IMR-90 (cell line): Measurements from ENCODE around the gene MEF2D. TPM values are rescaled to one million over a fixed set of nuclear protein-coding genes. Genes with fewer than 3 reads are reported as not detected.

Source experiments
- ATAC-seq: fragments of 200-7000 bp; cut with Tn5 transposase; 2 replicates; pipeline ENCODE4 v1.9.1; 2020; ENCODE audit warnings: low read depth, mild to moderate bottlenecking, moderate library complexity
- BruUV-seq: library from RNA; stranded (reverse); fragments of 400-500 nt; replicated peaks from 2 replicates; lab custom pipeline; 2021; lab: Mats Ljungman, UMichigan
- CTCF ChIA-PET: fragments of 300-600 bp; formaldehyde crosslinking; extraction: SDS; loops from one replicate; lab custom pipeline; 2021; ENCODE audit warnings: antibody characterized with exemption; lab: Yijun Ruan, JAX
- POLR2A ChIA-PET: fragments of 300-600 bp; sonication (Branson Sonifier 250); formaldehyde crosslinking; loops from one replicate; lab custom pipeline; 2022; ENCODE audit warnings: antibody characterized with exemption; ENCODE audit not compliant: unreplicated experiment; lab: Charles Lee
- DNase-seq: peaks from one replicate; pipeline ENCODE4 v3.0.0; 2013
- H2AFZ ChIP-seq: replicated peaks from 2 replicates; pipeline ENCODE3; 2013; ENCODE audit warnings: low read length, mild to moderate bottlenecking; ENCODE audit not compliant: poor library complexity
- H2AK5ac ChIP-seq: 2 replicates; pipeline ENCODE4 v1.6.1; 2013; ENCODE audit warnings: low read depth, low read length, inconsistent platforms
- H2AK9ac ChIP-seq: replicated peaks from 2 replicates; pipeline ENCODE3; 2013; ENCODE audit warnings: mild to moderate bottlenecking, low read depth, low read length, moderate library complexity; ENCODE audit not compliant: poor library complexity
- H2BK120ac ChIP-seq: 2 replicates; pipeline ENCODE4 v1.6.1; 2013; ENCODE audit warnings: low read depth, low read length, inconsistent platforms
- H2BK15ac ChIP-seq: 3 replicates; pipeline ENCODE4 v1.6.1; 2013; ENCODE audit warnings: low read depth, low read length, inconsistent platforms
- H2BK20ac ChIP-seq: 2 replicates; pipeline ENCODE4 v1.6.1; 2013; ENCODE audit warnings: low read depth, mild to moderate bottlenecking, inconsistent platforms, low read length, moderate library complexity
- H2BK5ac ChIP-seq: 2 replicates; pipeline ENCODE4 v1.6.1; 2013; ENCODE audit warnings: mild to moderate bottlenecking, low read depth, low read length, inconsistent platforms; ENCODE audit not compliant: poor library complexity, severe bottlenecking
- H3K14ac ChIP-seq: replicated peaks from 2 replicates; pipeline ENCODE4 v1.6.1; 2013; ENCODE audit warnings: low read depth, low read length, inconsistent platforms
- H3K18ac ChIP-seq: 2 replicates; pipeline ENCODE4 v1.6.1; 2013; ENCODE audit warnings: low read depth, low read length, control low read depth
- H3K23ac ChIP-seq: 2 replicates; pipeline ENCODE4 v1.6.1; 2013; ENCODE audit warnings: low read depth, low read length, inconsistent platforms
- H3K27ac ChIP-seq: 2 replicates; pipeline ENCODE4 v1.5.1; 2013; ENCODE audit warnings: mild to moderate bottlenecking, control low read depth, low read length; ENCODE audit not compliant: insufficient read depth
- H3K27me3 ChIP-seq: 2 replicates; pipeline ENCODE4 v1.6.1; 2013; ENCODE audit warnings: low read length; ENCODE audit not compliant: control insufficient read depth, insufficient read depth
- H3K36me3 ChIP-seq: 2 replicates; pipeline ENCODE4 v1.6.1; 2013; ENCODE audit warnings: low read length, mixed read lengths; ENCODE audit not compliant: control insufficient read depth, insufficient read depth
- H3K4ac ChIP-seq: 2 replicates; pipeline ENCODE4 v1.6.1; 2013; ENCODE audit warnings: low read depth, low read length, inconsistent platforms
- H3K4me1 ChIP-seq: 2 replicates; pipeline ENCODE4 v1.6.1; 2013; ENCODE audit warnings: low read length, mixed read lengths; ENCODE audit not compliant: control insufficient read depth, insufficient read depth
- H3K4me2 ChIP-seq: 2 replicates; pipeline ENCODE4 v1.6.1; 2013; ENCODE audit warnings: low read depth, mild to moderate bottlenecking, control low read depth, low read length, moderate library complexity
- H3K4me3 ChIP-seq: 2 replicates; pipeline ENCODE4 v1.5.1; 2013; ENCODE audit warnings: low read depth, mild to moderate bottlenecking, control low read depth, low read length, moderate library complexity; ENCODE audit not compliant: insufficient read depth
- H3K56ac ChIP-seq: 2 replicates; pipeline ENCODE4 v1.6.1; 2013; ENCODE audit warnings: low read length, inconsistent platforms; ENCODE audit not compliant: insufficient read depth; ENCODE audit errors: extremely low read depth
- H3K79me1 ChIP-seq, 2 experiments: 2 replicates each; pipeline ENCODE4 v1.6.1; 2013; ENCODE audit warnings: low read length in 2 of 2, inconsistent platforms in 1 of 2, low read depth in 1 of 2
- H3K9ac ChIP-seq: 2 replicates; pipeline ENCODE4 v1.6.1; 2013; ENCODE audit warnings: low read depth, low read length, control low read depth
- H3K9me1 ChIP-seq: 2 replicates; pipeline ENCODE4 v1.6.1; 2013; ENCODE audit warnings: low read length, inconsistent platforms; ENCODE audit not compliant: insufficient read depth
- H3K9me3 ChIP-seq: 2 replicates; pipeline ENCODE4 v1.6.1; 2013; ENCODE audit warnings: low read length; ENCODE audit not compliant: control insufficient read depth, insufficient read depth
- H4K20me1 ChIP-seq: 2 replicates; pipeline ENCODE4 v1.6.1; 2013; ENCODE audit warnings: low read length, inconsistent platforms; ENCODE audit not compliant: insufficient read depth
- H4K5ac ChIP-seq: 2 replicates; pipeline ENCODE4 v1.6.1; 2013; ENCODE audit warnings: mild to moderate bottlenecking, low read depth, low read length, control low read depth
- H4K8ac ChIP-seq, 2 experiments: 2 replicates each; pipeline ENCODE4 v1.6.1; 2013; ENCODE audit warnings: low read depth in 2 of 2, low read length in 2 of 2, control low read depth in 1 of 2, inconsistent platforms in 1 of 2
- H4K91ac ChIP-seq: 2 replicates; pipeline ENCODE4 v1.6.1; 2013; ENCODE audit warnings: low read depth, low read length, inconsistent platforms; ENCODE audit not compliant: insufficient read depth
- MAFK ChIP-seq: IDR thresholded peaks from 2 replicates; pipeline ENCODE4 v1.6.1; 2012; ENCODE audit warnings: low read depth, low read length, improper control_type of control experiment
- NFE2L2 ChIP-seq: fragments of 150-350 bp; IDR thresholded peaks from 2 replicates; pipeline ENCODE4 v1.6.1; 2016; ENCODE audit warnings: low read depth, mild to moderate bottlenecking, low read length
- RAD21 ChIP-seq: IDR thresholded peaks from 2 replicates; pipeline ENCODE4 v1.6.1; 2012; ENCODE audit warnings: low read length, improper control_type of control experiment
- SMC3 ChIP-seq: fragments of 150-350 bp; IDR thresholded peaks from 2 replicates; pipeline ENCODE4 v1.6.1; 2016; ENCODE audit warnings: low read depth, mild to moderate bottlenecking, antibody characterized with exemption, low read length, moderate library complexity
- WGBS, 2 experiments: methylation state at CpG; one replicate each; pipeline versions ENCODE4 v1.1.5 to v1.1.7; 2013; ENCODE audit warnings: missing lambda C conversion rate in 2 of 2; ENCODE audit not compliant: insufficient read length in 1 of 2; ENCODE audit errors: extremely low coverage in 2 of 2; 5-methylcytosine and 5-hydroxymethylcytosine counted together
- dilution Hi-C: fragments of 300-500 bp; cut with HindIII; formaldehyde crosslinking; loops from one replicate; pipeline ENCODE4 v1.14.3; 2018; ENCODE audit warnings: low sequenced_read_pairs; ENCODE audit not compliant: unreplicated experiment
- in situ Hi-C: fragments of 300-500 bp; cut with MboI; formaldehyde crosslinking; loops from 3 replicates; pipeline ENCODE4 v1.14.3; 2019; ENCODE audit warnings: low sequenced_read_pairs, inconsistent platforms, mixed read lengths
- intact Hi-C: fragments of 100-400 bp; cut with micrococcal nuclease; formaldehyde crosslinking; loops from 2 replicates; pipeline ENCODE4 v1.10.0; 2022
- polyA plus RNA-seq, 3 experiments: library from polyadenylated mRNA; depleted of rRNA; stranded (reverse); fragments of >200 nt; gene quantifications; 2 replicates each; pipeline ENCODE4 v1.2.3, GENCODE V29; 2012; ENCODE audit warnings: low replicate concordance in 1 of 3
- total RNA-seq: library from RNA; depleted of rRNA; stranded (reverse); fragments of >200 nt; gene quantifications from 2 replicates; pipeline ENCODE4 v1.2.3, GENCODE V29; 2012
- TF ChIP-seq, protein P1 (sequence below): fragments of 150-350 bp; IDR thresholded peaks from 2 replicates; pipeline ENCODE4 v1.6.1; 2017; ENCODE audit warnings: mild to moderate bottlenecking, antibody characterized with exemption, low read length, low read depth
- TF ChIP-seq, protein P2 (sequence below): conservative IDR thresholded peaks from 2 replicates; pipeline ENCODE4 v1.5.1; 2012; ENCODE audit warnings: mild to moderate bottlenecking, low read depth, low read length, improper control_type of control experiment

Gene MEF2D
- total and polyA plus RNA-seq, 2 of the 4 experiments (the other 2 are of a cell fraction): 2.9 to 20.0 TPM

DNA sequence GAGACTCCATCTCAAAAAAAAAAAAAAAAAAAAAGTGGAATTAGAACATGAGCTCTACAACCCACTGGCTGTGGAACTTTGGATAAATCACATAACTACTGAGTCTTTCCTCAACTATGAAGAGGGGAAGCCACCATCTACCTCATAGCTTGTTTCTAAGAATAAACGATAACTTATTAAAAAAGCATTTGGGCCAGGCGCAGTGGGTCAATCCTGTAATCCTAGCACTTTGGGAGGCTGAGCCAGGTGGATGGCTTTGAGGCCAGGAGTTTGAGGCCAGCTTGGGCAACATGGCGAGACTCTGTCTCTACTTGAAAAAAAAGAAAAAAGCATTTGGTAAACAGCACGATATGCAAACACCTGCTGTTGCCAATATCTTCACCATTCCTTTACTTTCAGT, 31.8 kb upstream of the MEF2D start:
- no peak overlapping the region for H3K9ac ChIP-seq
- no TSS peak for BruUV-seq
- no peak overlapping the region for H3K14ac ChIP-seq
- no peak overlapping the region for H3K4me3 ChIP-seq
- H4K8ac ChIP-seq: no peak overlapping the region
- 0 out of 4 replicates have a peak, but pooled peaks cover 0 to 3% of the 10 kb centered on the region in 2 experiments for H3K79me1 ChIP-seq
- TF ChIP-seq, protein P1, sequence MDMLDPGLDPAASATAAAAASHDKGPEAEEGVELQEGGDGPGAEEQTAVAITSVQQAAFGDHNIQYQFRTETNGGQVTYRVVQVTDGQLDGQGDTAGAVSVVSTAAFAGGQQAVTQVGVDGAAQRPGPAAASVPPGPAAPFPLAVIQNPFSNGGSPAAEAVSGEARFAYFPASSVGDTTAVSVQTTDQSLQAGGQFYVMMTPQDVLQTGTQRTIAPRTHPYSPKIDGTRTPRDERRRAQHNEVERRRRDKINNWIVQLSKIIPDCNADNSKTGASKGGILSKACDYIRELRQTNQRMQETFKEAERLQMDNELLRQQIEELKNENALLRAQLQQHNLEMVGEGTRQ: no peak
- no peak for TF ChIP-seq RAD21
- TF ChIP-seq, protein P2, sequence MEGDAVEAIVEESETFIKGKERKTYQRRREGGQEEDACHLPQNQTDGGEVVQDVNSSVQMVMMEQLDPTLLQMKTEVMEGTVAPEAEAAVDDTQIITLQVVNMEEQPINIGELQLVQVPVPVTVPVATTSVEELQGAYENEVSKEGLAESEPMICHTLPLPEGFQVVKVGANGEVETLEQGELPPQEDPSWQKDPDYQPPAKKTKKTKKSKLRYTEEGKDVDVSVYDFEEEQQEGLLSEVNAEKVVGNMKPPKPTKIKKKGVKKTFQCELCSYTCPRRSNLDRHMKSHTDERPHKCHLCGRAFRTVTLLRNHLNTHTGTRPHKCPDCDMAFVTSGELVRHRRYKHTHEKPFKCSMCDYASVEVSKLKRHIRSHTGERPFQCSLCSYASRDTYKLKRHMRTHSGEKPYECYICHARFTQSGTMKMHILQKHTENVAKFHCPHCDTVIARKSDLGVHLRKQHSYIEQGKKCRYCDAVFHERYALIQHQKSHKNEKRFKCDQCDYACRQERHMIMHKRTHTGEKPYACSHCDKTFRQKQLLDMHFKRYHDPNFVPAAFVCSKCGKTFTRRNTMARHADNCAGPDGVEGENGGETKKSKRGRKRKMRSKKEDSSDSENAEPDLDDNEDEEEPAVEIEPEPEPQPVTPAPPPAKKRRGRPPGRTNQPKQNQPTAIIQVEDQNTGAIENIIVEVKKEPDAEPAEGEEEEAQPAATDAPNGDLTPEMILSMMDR: no peak
- TF ChIP-seq MAFK: no peak
- TF ChIP-seq NFE2L2: no peak
- no peak for TF ChIP-seq SMC3
- no peak overlapping the region for H2AK9ac ChIP-seq
- H3K36me3 ChIP-seq: peaks cover 27% of the 10 kb centered on the region
- 0 out of 2 replicates have a peak, but pooled peaks cover 3% of the 10 kb centered on the region for H3K9me1 ChIP-seq
- no peak overlapping the region for H2BK5ac ChIP-seq
- no peak overlapping the region for H3K4ac ChIP-seq
- no peak overlapping the region for H3K23ac ChIP-seq
- intact Hi-C loops: no loop called here
- H4K20me1 ChIP-seq: no peaks in the 10 kb centered on the region
- no peaks in the 10 kb centered on the region for H3K4me1 ChIP-seq
- H3K9me3 ChIP-seq: no peaks in the 10 kb centered on the region
- no peak overlapping the region for H2BK15ac ChIP-seq
- no peak overlapping the region for H3K4me2 ChIP-seq
- WGBS, 2 experiments: no CpG with 5 or more reads among the region's 4 CpGs
- H4K5ac ChIP-seq: no peak overlapping the region
- no peak overlapping the region for H2BK120ac ChIP-seq
- CTCF ChIA-PET: no interaction called here
- DNase-seq: no peak
- no peak overlapping the region for H3K56ac ChIP-seq
- H2AK5ac ChIP-seq: no peak overlapping the region
- dilution Hi-C loops: no loop called here
- no peak overlapping the region for H2BK20ac ChIP-seq
- H2AFZ ChIP-seq: no peak overlapping the region
- no peak overlapping the region for H4K91ac ChIP-seq
- in situ Hi-C loops: no loop called here
- no peaks in the 10 kb centered on the region for H3K27me3 ChIP-seq
- no peak overlapping the region for H3K18ac ChIP-seq
- no peak overlapping the region for H3K27ac ChIP-seq
- no peak for ATAC-seq
- POLR2A ChIA-PET: no interaction called here
